Cerebellar cortex (tissue), 1 donor: ENCODE data around the gene CHST5.

Source experiments
- DNase-seq: peaks from one replicate; pipeline ENCODE4 v3.0.0-alpha.2; 2015; ENCODE audit warnings: low spot score

Gene CHST5

DNA sequence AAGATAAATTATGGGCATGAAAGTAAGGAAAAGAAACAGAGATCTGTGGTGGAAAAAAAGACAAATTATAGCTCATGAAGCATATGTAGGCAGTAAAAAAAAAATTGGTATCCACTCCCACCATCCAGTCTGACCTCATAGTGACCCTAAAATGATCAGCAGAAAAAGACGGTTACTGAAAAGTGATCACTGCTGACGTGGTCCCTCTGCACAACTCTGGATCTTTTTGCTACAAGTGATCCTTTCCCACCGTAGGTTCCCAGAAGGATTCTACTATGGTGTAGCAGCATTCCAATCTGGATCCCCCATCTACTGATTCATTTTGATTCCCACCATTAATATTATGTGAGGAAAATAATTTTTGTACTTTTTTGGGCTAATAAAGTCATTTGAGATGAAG is 29.8 kb downstream of the CHST5 start:
- DNase-seq = no peak

DNA sequence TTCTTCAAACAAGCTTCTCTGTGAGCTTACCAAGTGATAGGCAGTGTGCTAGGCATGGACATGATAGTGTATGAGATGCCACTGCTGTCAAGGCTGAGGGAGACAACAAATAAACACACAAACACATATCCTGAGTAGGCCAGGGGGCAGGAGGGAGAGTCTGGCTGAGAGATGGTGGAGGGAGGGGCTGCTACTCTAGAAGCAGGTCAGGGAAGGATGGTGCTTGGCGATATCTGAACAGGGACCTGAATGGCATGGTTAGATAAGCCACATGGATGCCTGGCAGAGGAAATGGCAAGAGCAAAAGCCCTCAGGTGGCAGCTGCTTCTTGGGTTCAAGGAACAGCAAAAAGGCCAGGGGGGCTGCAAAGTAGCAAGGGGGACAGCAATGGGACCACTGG is 32.1 kb downstream of the CHST5 start:
- no peak for DNase-seq

DNA sequence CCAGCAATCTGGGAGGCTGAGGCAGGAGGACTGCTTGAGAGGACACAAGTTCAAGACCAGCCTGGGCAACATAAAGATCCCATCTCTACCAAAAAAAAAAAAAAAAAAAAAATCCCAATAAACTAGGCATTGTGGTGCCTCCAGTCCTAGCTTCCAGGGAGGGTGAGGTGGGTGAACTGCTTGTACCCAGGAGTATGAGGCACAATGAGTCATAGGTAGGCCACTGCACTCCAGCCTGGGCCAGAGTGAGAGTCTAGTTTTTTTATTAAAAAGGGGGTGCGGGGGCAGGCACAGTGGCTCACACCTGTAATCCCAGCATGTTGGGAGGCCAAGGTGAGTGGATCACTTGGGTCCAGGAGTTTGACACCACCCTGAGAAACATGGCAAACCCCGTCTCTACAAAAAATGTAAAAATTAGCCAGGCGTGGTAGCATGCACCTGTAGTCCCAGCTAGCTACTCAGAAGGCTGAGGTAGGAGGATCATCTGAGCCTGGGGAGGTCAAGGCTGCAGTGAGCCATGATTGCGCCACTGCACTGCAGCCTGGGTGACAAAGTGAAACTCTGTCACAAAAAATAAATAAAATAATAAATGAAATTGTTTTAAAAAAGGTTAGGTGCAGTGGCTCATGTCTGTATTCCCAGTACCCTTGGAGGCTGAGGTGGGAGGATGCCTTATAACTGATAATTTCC is 32.8 kb downstream of the CHST5 start:
- no peak for DNase-seq

DNA sequence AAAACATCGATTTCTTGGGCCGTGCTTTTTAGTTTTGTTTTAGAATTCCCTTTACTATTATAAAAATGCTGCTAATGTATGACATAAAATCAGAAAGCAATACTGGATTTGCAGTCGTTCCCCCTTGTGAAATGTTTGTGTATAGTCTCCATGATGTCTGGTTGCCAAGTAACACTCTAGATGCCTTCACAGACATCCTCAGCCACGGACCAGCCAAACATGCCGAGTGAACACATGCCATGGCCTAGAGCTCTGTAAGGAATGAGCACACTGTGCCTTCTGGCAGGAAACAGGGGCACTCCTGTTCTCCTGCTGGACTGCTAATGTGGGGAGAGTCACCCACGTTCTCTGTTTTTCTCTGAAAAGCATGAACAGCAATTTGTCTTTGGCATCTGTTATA is 34.1 kb downstream of the CHST5 start:
- DNase-seq = peak; percentile 93

DNA sequence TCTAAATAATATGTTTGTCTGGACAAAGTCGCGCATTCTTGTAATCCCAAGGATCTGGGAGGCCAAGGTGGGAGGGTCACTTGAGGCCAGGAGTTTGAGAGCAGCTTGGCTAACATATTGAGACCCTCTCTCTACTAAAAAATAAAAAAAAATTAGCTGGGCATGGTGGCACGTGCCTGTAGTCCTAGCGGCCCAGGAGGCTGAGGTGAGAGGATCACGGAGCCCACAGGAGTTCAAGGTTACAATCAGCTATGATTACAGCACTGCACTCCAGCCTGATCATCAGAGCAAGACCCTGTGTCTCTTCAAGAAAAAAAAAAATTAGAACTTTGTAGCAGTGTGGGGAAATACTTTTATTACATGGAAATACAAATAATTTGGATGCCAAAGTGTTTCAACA is 34.5 kb downstream of the CHST5 start:
- DNase-seq = no peak

DNA sequence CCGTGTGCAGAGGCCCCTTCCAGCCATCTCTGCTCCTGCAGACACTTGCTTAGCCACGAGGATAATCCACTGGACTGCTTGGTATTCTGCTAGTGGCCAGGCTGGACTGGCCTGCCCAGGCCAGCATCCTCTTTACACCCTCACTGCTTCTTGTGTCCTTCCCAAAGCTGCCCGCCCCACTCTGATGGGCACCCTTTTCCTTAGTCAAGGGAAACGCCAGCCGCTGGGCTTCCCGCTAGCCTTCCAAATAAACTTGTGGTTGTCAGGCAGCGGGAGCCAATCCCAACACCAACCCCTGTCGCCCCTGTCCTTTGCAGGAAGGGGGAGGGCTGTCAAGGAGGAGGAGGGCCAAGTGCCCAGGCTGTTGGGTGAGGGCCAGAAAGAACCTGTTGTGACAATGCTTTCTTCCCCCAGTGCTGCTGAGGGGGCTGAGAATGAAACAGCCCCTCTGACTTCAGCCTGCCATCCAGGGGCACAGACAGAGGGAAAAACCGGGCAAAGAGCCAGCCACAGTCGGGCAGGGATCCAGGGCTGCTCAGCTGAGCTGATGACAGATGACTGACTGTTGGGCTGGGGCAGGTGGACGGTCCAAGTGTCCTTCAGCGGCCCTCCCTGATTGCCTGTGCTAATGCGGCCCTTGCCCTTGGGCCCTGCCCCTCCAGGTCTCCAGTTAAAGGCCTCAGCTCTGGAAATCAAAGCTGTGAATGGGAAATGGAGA is 37.1 kb downstream of the CHST5 start:
- peak; percentile 48 for DNase-seq

DNA sequence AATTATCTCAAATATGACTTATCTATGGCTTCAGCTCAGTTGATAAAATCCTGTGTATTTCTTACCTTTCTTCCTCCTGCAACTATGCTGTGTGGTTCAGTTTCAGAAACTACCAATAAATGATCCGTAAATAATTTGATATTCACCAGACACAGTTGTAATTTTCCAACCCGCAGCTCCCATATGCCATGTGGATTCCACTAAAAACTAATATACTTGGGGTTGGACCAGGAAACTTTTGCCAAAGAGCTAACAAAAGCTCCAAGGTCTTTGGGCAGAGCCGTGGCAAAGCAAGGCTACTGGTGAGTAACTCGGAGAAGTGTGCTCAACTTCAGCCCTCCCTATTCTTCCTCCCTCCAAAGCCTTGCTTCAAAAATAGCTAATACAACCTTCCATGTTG is 38.4 kb downstream of the CHST5 start:
- DNase-seq = peak; percentile 90

DNA sequence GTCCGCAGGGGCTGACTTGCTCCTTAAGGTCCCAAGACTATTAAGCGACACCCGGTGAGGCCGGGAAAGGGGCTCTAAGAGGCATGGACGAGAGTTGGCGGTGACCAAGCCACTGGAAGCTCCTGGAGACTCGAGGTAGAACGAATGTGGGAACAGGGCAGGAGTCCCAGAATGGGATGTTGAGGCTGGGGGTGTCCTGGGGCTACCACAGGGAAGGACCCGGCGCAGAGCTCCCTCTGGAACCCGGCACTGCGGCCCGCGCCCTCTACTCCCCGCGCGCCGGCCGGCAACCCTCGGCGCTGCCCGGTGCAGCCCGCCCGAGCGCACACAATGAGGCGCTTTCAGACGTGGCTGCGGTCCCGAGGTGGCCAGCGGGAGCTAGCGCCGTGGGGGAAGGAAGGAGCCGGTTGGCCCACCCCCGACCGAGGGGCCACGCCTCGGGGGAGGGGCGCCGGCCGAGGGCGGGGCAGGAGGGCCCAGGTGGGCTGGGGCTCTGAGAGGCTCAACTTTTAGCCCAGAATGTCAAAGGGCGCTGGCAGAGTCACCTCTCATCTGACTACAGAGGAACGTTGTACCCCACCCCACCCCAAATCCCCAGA is 40.7 kb downstream of the CHST5 start, which contains the start of gene CHST6:
TSS of gene CHST6 (minus strand) at position 366 of the 599 bp plus-strand sequence. CDS start 15,613 bp downstream, outside the sequence.
- peak; percentile 50 for DNase-seq

DNA sequence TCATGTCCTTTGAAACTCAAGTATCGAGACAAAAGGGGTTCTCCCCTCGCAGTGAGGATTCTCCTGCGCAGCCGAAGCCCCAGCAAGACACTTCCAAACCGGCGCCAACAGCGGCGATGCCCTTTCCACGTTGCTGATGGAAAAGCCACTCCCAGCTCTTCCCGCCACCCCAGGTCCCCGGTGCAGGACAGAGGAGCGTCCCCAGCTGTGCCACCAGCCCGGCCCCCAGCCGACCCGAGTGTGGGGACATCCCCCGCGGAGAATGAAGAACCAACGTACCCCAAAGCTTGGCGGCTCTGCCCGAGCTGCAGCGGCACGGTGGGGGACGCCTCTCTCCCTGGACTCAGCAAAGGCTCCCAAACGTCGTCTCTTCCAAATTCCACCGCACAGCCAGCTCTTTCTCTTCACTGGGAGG is 41.2 kb downstream of the CHST5 start:
- DNase-seq = peak; percentile 47

DNA sequence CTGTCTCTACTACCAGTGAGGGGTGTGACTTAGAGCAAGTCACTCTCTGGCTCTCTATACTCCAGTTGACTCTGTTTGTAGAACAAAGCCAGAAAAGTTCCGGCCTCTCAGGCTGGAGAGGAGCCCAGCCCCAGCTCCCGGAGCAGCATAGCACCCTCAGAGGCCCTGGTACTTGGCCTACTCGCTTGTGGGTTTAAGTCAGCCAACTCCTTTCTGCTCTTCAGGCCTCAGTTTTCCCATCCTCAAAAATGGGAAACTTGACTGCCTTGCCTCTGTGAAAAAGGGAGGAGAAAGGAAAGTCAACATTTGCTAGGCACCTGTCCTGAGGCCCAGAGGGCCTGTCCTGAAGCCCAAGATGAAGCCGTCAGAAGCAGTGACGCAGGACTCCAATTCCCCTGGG is 41.7 kb downstream of the CHST5 start:
- DNase-seq = no peak

DNA sequence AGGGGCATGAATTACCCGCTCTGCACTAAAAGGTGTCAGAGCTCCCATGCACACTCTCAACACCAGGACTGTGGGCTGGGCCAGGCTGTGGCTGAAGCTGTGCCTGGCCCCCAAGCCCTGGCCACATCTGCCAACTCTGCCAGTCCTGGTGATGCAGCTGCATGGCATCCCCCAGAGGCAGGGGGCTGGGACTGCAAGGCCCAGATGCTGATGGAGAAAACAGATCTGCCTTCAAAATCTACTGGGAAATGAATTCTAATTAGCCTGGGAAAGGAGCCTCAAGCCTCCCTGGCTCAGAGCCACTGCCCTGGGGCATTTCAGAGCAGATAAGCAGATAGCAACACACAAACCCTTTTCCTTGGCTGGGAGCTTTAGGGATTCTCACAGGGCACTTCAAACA is 44.0 kb downstream of the CHST5 start:
- DNase-seq = peak; percentile 37

DNA sequence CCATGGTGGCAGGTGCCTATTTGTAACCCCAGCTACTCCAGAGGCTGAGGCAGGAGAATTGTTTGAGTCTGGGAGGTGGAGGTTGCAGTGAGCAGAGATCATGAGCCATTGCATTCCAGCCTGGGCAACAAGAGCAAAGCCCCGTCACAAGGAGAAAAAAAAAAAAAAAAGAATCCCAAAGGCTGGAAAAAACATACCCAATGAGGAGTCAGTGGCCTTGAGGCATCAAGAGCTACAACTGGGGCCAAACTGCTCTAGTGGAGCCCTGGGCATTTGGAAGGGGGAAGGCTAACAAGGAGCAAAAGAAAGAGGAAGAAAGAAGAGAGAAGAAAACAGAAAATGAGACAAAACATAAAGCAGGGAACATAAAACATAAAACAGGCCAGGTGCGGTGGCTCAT is 47.6 kb downstream of the CHST5 start:
- no peak for DNase-seq

DNA sequence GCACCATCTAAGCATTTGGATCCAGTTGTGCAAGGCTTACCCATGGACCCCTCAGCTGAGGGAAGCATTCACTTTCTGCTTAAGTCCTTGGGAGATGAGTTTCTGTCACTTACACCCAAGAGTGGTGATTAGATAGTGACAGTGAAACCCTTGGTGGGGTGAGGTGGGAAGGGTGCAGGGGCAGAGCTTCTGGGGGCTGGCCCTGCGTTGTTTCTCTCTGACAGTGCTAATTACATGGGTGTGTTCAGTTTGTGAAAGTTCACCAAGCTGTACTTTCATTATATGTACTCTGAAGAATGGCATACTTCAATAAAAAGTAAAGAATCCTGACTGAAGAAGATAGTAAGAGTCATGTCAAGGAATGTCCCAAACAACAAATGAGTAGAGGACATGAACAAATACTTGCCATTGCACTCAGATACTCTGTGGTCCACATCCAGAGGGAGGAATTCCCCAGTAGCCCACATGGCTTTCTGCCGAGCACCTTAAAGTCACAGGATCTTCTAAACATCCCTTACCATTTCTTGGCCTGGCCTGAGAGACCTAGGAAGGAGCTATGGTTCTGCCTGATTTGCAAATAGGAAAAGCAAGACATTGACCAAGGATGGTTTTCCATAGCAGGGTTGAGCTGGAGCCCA is 49.1 kb downstream of the CHST5 start:
- no peak for DNase-seq

DNA sequence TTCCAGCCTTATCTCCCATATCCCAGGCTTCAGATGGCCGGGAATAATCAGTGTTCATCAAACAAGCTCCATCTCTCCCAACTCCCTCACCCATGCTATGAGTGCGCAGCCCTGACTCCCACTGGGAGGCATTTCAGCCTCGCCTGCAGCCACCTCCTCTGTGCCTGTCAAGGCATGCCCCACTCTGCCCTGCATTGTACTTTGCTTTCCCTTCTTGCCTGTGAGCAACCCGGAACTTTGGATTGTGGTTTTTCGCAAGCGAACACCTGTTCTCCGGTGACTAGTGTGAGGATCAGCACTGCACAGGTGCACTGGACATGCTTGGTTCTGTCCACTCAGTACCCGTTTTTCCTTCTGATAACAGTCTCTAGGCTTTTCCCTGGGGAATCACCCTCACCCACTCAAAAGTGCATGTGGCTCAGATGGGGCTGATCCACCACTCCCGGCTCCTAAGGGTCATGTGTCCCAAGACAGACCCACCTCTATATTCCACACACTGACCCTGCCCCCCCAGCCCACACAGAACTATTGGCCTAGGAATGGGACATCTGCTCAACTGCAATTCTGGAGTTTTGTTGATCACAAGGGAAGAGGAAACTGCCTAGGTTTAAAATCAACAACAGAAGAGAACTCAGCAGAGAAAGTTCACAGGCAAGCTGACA is 49.8 kb downstream of the CHST5 start:
- no peak for DNase-seq

DNA sequence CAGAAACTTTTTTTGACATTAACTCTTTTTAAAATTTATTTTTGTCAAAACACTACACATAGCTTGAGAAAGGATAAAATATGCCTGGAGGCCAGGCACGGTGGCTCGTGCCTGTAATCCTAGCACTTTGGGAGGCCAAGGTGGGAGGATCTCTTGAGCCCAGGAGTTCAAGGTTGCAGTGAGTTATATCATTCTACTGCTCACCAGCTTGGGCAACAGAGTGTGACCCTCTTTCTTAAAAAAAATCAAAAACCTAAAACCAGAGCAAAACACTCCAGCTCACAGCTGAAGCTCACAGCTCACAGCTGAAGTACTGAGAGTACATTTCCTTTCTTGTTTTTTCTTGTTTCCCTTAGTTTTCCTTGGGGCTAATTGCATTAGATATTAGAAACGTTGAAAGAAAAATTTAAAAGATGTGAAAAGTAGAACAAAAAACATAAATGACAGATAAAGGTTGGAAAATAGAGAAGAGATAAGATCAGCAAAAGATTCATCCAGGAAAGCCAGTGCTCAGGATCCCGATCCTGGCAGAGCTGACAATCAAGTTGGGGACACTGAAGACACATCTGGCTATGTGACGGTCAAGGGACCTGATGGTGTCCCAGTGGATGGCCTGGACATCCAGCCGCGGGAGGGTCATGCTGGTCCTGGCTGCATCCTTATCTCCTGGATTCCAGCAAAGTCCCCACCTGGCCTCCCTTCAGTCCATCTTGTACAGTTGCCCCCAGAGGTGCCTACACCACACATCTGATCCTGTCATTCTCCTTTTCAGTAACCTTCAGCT is 50.5 kb downstream of the CHST5 start:
- no peak for DNase-seq

DNA sequence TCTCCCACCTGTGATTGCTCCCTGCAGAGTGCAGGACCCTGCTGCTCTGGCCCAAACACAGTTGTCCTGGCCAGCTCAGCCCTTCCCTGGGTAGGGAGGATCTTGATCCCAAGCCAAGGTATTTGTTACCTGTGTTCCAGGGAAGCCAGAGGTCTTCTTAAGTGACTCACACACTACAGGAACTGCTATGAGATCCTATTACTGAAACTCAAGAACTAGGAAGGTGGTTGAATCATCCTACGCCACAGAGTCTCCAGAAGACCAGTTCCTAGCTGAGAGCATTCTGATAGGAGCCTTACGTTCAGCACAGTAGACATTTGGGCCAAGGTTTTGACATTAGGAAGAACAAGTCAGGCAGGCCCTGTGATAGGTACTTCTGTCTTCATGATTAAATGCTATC is 52.7 kb downstream of the CHST5 start:
- DNase-seq = no peak

DNA sequence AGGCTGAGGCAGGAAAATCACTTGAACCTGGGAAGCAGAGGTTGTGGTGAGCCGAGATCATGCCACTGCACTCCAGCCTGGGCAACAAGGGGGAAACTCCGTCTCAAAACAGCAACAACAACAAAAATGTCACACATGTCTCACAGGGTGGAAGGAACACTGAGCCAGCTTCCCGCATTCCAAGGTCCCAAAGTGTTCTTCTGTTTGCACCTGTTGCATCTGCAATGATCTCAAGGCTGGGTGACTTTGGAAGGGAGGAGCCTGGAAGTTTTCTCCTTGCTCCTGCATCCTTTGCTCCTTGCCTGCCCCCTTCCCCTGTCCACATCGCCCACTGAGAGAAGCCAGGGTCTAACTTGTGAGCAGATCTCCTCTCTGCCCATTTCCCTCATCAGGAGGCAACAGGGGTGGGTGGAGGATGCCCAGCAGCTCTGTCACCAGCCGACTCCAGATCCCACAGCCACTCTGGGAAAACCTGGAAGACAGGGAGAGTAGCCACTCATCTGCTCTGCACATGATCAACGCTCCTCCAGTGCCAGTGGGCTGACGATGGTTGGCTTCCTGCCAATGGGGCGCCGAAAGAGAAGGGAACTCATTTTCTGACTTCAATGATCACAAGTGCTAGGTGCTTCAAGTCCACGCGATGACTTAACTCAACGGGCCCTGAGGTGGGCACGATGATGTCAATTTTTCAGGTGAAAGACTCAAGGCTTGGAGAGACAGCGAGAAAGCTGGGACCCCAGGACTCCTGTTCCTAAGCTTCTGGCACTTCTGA is 53.3 kb downstream of the CHST5 start:
- DNase-seq = no peak

DNA sequence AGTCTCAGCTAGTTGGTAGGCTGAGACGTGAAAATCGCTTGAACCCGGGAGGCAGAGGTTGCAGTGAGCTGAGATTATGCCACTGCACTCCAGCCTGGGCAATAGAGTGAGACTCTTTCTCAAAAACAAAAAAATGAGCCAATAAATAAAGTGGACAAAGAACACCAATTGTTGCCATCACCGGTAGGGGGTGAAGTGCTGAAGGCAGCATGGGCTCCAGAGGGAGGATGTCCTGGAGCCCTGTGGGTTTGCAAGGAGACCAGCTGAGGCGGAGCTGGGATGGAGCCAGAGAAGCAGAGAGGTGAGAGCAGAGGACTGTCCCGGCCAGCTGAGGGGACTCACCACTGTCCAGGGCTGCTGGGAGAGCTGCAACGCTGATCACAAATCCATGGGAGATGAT is 54.4 kb downstream of the CHST5 start:
- DNase-seq = no peak

DNA sequence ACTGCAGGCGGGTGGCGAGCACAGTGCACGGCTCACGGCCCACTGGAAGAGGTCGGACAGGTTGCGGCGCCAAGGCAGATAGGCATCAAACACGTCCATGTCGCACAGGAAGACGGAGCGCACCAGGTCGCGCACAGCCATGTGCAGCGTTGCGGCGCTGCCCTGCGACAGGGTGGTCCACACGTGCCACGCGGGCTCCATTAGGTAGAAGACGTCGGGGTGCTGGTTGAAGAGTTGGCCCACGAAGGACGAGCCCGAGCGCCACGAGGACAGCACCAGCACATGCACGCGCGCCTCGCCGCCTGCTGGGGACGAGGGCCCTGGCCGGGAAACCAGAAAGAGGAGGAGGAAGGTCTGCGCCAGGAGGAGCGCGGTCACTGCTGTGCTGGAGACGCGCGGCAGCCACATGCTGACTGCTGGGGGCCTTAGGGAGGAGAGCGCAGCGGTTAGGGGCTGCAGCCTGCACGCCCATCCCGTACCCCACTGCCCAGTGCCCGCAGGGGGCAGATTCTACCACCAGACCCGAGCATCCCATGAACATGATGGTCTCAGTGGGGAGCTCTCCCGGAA is 56.4 kb downstream of the CHST5 start:
- no peak for DNase-seq
